NCI-H1105 (cell line): ENCODE data around the gene CHRNA1.

Source experiments
- DNase-seq: peaks from one replicate; lab custom pipeline; 2025; lab: John Stamatoyannopoulos, UW

Gene CHRNA1

GRCh38 chr2:174764280-174765255 lies at the start of gene CHRNA1:
Gene CHRNA1, minus strand, starts transcription at chr2:174764472. Its CDS starts 78 bp downstream, at chr2:174764394.
- no peak for DNase-seq

GRCh38 chr2:174812037-174812436 lies 47.8 kb upstream of the CHRNA1 start:
- DNase-seq = no peak

DNA sequence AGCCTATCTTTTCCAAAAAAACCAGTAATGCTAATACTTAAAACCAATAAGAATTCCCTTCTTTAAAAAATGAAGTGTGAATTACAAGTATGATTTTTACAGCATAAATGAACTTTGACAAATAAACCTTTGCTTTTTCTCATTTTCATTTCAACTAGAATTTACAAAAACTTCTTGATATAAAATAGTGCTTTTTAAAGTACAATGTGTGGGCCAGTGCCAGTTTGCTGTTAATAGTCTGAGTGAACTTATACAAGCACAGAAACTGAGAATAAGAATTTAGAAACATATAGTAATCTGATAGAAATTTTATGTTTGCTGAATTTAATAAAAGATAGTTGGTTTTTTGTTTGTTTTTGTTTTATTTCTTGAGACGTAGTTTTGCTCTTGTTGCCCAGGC lies 43.7 kb upstream of the CHRNA1 start:
- DNase-seq = no peak

GRCh38 chr2:174805803-174806202 lies 41.5 kb upstream of the CHRNA1 start:
- no peak for DNase-seq

DNA sequence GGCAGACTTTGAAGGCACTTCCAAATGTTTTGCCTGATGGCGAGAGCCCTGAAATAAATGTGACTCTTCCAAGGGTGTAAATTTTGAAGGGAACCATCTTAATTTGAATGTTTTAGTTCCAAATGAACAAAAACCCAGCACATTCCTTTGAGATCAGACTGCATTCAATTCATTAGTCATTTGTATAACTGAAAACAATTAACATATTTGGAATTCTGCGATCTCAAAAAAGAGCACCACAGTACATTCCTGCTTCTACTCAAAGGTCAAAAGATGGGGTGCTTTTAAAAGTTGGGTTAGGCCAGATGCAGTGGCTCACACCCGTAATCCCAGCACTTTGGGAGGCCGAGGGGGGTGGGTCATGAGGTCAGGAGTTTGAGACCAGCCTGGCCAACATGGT lies 38.2 kb upstream of the CHRNA1 start:
- DNase-seq = no peak

DNA sequence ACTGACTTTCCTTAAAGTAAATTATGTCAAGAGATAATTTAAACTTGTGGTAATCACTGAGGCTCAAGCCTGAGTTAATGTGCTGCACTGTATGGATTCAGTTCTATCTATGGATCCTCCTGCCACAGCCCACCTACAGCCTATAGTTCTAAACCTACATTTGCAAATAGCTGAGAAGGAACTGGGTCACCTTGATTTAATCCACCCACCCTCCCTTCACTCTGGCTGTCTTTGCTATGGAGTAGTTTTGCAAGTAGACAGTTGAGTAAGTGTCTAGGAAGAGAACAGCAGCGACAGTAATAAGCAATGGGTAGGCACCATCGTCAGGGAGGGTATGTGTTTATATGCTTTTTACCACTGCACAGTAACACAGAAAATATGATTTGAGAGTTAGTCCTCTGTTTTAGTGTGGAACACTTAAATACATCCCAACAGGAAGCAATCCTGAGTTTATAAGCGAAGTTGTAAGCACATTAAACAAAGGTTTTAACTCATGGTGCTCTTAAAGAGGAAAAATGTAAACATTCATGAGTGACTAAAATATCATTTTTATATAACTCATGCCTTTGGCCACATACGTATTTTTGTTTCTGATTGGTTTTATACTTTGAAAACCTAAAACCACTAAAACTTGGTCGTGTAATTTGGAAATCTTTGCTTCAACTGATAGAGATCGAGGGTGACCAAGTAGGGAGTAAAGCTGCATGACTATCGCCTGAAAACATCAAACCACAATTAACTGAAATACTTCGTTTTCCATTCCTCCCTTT lies 36.3 kb upstream of the CHRNA1 start:
- no peak for DNase-seq

GRCh38 chr2:174798801-174799200 lies 34.5 kb upstream of the CHRNA1 start:
- no peak for DNase-seq

- DNase-seq = no peak
Observed at GRCh38 chr2:174797781-174798276, 33.6 kb upstream of the CHRNA1 start.

- DNase-seq = no peak
Observed at GRCh38 chr2:174796319-174796771, 32.1 kb upstream of the CHRNA1 start.

DNA sequence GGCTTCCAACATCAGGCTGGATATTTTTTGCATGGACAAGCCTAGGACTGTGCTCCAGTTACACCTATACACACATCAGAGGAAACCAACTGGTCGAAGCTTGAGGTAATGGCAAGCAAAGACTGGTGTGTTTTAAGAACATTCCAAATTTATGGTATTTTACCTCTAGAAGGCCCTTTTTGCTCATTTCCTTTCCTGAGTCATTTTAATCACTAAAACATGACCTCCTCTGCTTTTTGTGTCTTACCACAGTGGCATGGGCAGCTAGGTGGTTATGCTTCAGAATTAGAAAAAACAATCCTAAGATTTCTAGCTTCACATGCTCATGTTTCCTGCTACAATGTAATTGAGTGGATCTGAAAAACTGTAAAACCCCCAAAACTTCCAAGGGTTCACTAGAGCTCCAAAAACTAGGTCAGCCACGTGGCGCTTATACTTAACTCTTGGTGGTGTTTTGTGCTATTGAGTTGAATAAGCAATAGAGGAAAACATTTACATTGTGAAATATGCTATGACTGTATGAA lies 30.6 kb upstream of the CHRNA1 start:
- no peak for DNase-seq

GRCh38 chr2:174792309-174793025 lies 28.2 kb upstream of the CHRNA1 start:
- DNase-seq = no peak

GRCh38 chr2:174791746-174792280 lies 27.5 kb upstream of the CHRNA1 start:
- no peak for DNase-seq

GRCh38 chr2:174791020-174791419 lies 26.7 kb upstream of the CHRNA1 start:
- no peak for DNase-seq

GRCh38 chr2:174789001-174789400 lies 24.7 kb upstream of the CHRNA1 start:
- no peak for DNase-seq

DNA sequence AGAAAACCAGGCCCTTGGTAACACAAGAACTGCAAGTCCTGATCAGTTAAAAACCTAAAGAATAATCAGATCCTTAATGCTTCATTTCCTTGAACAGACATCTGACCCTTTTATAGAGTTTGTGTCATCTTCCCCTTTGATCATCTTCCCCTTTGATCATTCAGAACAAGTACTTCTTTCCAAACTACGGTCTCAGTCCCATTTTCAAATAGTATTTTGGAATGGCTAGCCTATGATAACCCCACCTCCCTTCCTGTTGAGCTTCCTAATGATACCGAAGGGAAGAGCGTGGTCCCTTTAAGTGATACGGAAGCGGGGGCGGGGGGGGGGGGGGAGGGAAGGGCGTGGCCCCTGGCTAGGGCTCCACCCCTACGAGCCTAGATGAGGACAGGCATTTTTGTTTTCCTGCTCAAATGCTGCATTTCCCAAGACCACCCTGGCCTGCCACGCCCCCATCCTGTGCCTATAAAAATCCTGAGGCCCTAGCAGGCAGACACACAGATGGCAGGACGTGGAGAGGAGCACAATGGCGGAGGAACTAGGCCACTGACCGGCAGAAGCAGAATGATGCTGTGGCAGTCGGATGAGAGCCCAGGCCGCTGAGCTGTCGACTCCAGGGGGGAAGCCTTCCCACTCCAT lies 24.1 kb upstream of the CHRNA1 start:
- DNase-seq = no peak

GRCh38 chr2:174787487-174788205 lies 23.4 kb upstream of the CHRNA1 start:
- no peak for DNase-seq

DNA sequence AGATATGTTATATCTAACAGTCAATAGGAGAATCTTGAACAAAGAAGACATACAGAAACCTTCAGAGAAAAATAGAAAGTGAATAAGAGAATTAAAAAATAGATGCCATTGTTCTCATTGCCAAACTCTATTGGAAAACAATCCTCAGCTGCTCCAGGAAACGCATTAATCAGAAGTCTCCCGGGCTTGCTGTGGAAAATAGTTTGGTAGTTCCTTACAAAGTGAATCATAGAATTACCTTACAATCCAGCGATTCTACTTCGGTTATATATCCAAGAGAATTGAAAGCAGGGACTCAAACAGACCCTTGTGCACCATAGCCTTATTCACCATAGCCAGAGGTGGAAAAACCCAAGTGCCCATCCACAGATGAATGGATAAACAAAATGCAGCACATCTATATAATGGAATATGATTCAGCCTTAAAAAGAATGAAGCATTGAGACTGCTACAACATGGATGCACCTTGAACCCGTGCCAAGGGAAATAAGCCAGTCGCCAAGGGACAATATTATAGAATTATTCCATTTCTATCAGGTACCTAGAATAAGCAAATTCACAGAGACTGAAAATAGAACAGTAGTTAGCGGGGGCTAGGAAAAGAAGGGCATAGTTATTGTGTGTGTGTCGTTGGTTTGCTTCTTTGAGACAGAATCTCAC lies 21.9 kb upstream of the CHRNA1 start:
- no peak for DNase-seq

DNA sequence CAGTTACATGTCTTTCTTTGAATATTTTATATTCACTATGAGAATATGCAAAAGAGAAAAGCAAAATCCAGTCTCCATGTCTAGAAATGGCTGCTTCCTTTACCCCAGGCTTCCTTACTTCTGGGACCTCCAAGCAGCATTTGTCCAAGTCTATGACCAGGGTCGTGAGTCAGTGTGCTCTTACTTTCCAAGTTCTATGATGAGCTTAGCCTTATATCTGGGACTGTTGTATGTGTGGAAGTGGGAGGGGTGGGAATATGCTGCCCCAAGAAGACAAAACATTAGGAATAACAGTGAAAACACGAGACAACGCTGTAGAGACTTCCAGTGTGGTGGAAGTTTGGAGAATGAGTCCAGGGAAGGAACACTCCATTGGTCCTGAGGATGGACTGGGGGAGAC lies 21.2 kb upstream of the CHRNA1 start:
- DNase-seq = no peak

GRCh38 chr2:174784909-174785308 lies 20.6 kb upstream of the CHRNA1 start:
- DNase-seq = no peak

DNA sequence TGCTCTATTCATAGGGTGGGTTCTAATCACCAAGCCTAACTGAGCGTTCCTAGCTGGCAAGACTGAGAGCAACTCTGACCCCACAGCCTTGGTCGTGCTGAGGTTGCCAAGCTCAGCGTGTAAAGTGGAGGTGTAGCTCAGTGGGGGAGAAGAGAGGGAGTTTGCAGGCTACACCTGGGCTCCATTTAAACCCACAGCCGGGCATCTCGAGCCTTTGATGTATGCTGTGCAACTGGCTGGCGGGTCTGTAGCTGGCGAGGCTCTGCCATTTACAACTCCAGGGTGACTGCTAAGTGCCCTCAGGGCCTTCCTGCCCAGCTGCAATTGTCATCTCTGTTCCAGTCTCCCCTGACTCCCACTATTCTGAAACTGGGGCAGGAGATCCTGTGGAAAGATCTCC lies 20.0 kb upstream of the CHRNA1 start:
- no peak for DNase-seq
